GM12864 (cell line): Measurements from ENCODE around the gene SCEL.

Experiments
- DNase-seq: peaks from one replicate; pipeline ENCODE4 v3.0.0-alpha.2; 2011; ENCODE audit warnings: low read depth
- H3K4me3 ChIP-seq: 2 replicates; pipeline ENCODE4 v1.5.1; 2011; ENCODE audit warnings: mild to moderate bottlenecking, low read depth, low read length, control low read depth
- TF ChIP-seq, protein P1 (sequence below): IDR thresholded peaks from 2 replicates; pipeline ENCODE4 v1.5.1; 2011; ENCODE audit warnings: low read depth, mild to moderate bottlenecking, moderate library complexity, low read length, control low read depth, inconsistent platforms; ENCODE audit errors: missing control alignments

Gene SCEL

DNA sequence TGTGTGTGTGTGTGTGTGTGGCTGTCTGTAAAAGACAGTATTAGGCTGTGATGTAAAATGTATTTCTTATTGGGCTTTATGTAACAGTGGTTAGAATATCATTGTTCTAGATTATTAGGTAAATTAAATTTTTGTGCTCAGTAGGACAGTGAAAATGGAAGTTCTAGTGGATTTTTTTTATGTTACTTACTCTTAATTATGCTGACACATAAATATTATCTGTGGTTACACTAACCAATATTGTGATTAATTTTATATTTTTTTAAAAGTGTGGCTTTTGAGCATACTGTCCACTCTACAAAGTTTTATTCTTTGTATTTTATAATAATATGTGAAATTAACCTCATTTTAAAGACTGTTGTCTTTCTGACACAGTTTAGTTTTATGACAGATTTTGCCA, 80.5 kb downstream of the SCEL start:
- TF ChIP-seq, protein P1, sequence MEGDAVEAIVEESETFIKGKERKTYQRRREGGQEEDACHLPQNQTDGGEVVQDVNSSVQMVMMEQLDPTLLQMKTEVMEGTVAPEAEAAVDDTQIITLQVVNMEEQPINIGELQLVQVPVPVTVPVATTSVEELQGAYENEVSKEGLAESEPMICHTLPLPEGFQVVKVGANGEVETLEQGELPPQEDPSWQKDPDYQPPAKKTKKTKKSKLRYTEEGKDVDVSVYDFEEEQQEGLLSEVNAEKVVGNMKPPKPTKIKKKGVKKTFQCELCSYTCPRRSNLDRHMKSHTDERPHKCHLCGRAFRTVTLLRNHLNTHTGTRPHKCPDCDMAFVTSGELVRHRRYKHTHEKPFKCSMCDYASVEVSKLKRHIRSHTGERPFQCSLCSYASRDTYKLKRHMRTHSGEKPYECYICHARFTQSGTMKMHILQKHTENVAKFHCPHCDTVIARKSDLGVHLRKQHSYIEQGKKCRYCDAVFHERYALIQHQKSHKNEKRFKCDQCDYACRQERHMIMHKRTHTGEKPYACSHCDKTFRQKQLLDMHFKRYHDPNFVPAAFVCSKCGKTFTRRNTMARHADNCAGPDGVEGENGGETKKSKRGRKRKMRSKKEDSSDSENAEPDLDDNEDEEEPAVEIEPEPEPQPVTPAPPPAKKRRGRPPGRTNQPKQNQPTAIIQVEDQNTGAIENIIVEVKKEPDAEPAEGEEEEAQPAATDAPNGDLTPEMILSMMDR, result no peak
- H3K4me3 ChIP-seq, result no peak overlapping the region
- no peak for DNase-seq

DNA sequence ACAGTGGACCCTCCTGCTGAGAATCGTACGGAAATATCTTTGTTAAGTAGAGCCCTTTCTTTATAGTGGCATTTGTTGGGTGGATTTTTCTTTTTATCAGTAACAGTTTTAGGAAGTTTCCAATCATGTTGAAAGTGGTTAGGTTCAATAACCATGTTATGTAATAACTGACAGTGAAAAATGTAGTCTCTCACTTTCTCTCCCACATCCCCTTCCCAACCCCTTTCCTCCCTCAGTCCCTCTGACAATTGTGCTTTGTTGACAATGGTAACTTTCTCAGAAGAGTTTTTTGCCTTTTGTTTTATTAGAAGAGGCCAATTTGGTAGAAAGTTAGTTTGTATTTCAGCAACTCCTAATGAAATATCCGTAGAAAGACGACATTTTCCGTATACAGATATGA, 84.1 kb downstream of the SCEL start:
- H3K4me3 ChIP-seq, result no peak overlapping the region
- TF ChIP-seq, protein P1, result no peak
- no peak for DNase-seq

DNA sequence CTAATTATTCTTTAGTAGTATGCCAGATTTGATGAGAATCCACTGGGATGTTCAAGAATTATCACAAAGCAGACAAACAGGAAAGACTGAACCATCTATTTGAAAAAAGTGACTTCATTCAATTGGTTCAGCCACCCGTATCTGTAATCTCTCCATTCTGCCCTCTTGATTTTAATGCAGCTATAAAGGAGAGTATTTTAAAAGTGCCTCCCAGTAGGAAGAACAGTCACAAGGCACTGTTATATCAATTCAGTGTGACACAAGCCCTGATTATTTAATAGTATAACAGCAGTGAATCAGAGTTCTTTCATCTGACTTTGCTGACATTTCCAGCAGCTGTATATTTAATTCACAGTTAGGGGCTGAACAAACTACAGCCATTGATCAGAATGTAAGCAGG, 84.6 kb downstream of the SCEL start:
- no peak overlapping the region for H3K4me3 ChIP-seq
- no peak for DNase-seq
- TF ChIP-seq, protein P1, result no peak

DNA sequence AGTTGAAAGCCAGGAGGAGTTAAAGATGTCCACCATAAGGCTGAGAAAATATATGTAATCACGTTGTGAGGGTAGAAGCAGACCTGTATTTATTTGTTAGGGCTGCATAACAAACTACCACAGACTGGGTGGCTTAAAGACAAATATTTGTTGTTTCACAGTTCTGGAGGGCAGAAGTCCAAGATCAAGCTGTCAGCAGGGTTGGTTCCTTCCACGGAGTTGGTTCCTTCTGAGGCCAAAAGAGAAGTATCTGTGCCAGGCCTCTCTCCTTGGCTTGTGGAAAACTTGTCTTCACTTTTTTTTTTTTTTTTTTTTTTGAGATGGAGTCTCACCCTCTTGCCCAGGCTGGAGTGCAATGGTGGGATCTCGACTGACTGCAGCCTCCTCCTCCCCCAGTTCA, 88.3 kb downstream of the SCEL start:
- TF ChIP-seq, protein P1, result no peak
- no peak for DNase-seq
- H3K4me3 ChIP-seq, result no peak overlapping the region

DNA sequence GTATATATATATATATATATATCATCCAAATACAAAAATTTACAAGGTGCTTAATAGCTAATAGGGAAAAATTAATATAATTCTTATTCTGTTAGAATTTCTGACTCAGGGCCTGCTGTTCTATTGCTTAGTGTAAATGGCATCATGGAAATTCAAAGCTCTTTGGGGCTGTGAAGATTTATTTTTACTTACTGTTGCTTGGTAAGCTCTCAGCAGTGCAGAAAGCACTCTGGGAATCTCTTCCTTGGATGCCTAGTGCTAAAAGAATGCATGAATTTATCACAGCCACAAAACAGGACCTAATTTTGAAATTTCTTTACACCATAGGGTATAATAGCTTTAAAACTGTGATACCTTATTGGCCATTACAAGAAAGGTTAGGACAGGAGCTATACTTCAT, 92.7 kb downstream of the SCEL start:
- TF ChIP-seq, protein P1, result no peak
- no peak for DNase-seq
- H3K4me3 ChIP-seq, result no peak overlapping the region

DNA sequence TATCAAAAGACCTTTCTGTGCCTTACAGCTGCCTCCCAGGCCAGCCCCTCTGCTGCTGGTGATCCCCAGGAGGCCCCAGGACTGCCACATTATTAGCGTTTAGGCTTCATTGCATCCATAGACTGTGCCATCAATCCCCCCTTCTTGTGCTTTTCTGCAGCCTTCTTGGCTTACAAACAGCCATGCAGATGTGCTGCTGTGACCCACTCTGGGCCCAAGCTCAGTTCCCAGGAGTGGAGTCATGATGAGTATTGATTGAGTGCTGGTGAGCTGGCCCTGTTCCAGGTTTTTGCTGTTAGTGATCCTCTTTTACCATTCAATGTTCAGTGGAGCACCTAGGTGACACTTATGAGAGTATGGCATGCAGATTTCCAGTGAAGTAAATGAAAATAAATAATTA, 102.1 kb downstream of the SCEL start:
- no peak overlapping the region for H3K4me3 ChIP-seq
- DNase-seq, result no peak
- TF ChIP-seq, protein P1, result no peak

DNA sequence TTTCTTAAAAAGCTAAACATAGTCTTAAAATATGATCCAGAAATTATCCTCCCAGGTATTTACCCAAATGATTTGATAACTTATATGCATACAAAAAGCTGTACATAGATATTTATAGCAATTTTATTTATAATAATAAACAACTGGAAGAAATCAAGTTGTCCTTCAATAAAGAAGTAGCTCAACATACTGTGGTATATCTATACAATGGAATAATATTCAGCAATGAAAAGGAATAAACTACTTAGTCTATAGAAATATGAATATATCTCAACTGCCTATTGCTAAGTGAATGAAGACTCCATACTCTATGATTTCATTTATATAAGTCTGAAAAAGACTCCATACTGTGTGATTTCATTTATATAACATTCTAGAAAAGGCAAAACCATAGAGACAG, 114.9 kb downstream of the SCEL start:
- no peak overlapping the region for H3K4me3 ChIP-seq
- TF ChIP-seq, protein P1, result no peak
- DNase-seq, result no peak
